HG03097 (cell line): ENCODE measurements around the gene CD96.
A peak's percentile ranks its signal among the peaks of the same experiment; 100 is the strongest.
"Not testable (repeated sequence)": the region's sequence is repeated elsewhere in the genome, so short reads cannot be mapped to it uniquely, and the experiment has no call there.

Experiments used
- ATAC-seq: cut with Tn5 transposase; IDR thresholded peaks from one replicate; pipeline ENCODE4 v1.9.1; 2021; ENCODE audit not compliant: unreplicated experiment, low FRiP score

Gene CD96

GRCh38 chr3:111548092-111548491 lies 6.1 kb downstream of the CD96 start:
- peak; percentile 58 for ATAC-seq

GRCh38 chr3:111548756-111549155 lies 6.8 kb downstream of the CD96 start:
- ATAC-seq = no peak

- ATAC-seq = not testable (repeated sequence)
Observed at GRCh38 chr3:111561902-111562301, 19.9 kb downstream of the CD96 start.

- no peak for ATAC-seq
Observed at GRCh38 chr3:111566844-111567243, 24.8 kb downstream of the CD96 start.

- ATAC-seq = no peak
Observed at GRCh38 chr3:111568355-111568754, 26.4 kb downstream of the CD96 start.

- ATAC-seq = no peak
Observed at GRCh38 chr3:111568911-111569310, 26.9 kb downstream of the CD96 start.

- ATAC-seq = no peak
Observed at GRCh38 chr3:111570404-111571030, 28.5 kb downstream of the CD96 start.

- ATAC-seq = no peak
Observed at GRCh38 chr3:111571282-111571681, 29.3 kb downstream of the CD96 start.

GRCh38 chr3:111571907-111572460 lies 30.0 kb downstream of the CD96 start:
- ATAC-seq = no peak

GRCh38 chr3:111577113-111577512 lies 35.1 kb downstream of the CD96 start:
- no peak for ATAC-seq

- peak; percentile 95 for ATAC-seq
Observed at GRCh38 chr3:111577798-111578685, 36.0 kb downstream of the CD96 start.

GRCh38 chr3:111578867-111579266 lies 36.9 kb downstream of the CD96 start:
- ATAC-seq = no peak

- no peak for ATAC-seq
Observed at GRCh38 chr3:111579495-111579894, 37.5 kb downstream of the CD96 start.

- ATAC-seq = no peak
Observed at GRCh38 chr3:111581403-111582119, 39.6 kb downstream of the CD96 start.

GRCh38 chr3:111582120-111582474 lies 40.1 kb downstream of the CD96 start:
- ATAC-seq = no peak

GRCh38 chr3:111584744-111585143 lies 42.7 kb downstream of the CD96 start:
- no peak for ATAC-seq

- ATAC-seq = no peak
Observed at GRCh38 chr3:111585217-111585616, 43.2 kb downstream of the CD96 start.

- no peak for ATAC-seq
Observed at GRCh38 chr3:111588527-111588926, 46.5 kb downstream of the CD96 start.

GRCh38 chr3:111589303-111590142 lies 47.5 kb downstream of the CD96 start:
- no peak for ATAC-seq

GRCh38 chr3:111590143-111590491 lies 48.1 kb downstream of the CD96 start:
- no peak for ATAC-seq
